Measurements from ENCODE around the gene DBR1.

DBR1 gene

DNA sequence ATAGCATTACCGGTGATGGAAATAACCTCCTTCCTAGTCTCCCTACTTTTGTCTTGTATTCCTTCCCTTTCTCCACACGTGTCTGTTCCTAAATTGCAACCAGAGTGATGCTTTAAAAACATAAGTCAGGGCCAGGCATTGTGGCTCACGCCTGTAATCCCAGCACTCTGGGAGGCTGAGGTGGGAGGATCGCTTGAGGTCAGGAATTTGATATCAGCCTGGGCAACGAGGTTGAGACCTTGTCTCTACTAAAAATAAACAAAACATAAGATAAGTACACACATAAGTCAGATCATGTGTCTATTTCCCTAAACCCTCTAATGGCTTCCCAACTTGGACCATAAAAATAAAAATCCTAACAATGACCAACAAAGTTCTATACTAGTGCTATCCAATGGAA lies 30.8 kb upstream of the DBR1 start:
- no peak overlapping the region for H3K9ac ChIP-seq (ENCODE audit: low read length in 5 of 5)
- H3K27ac ChIP-seq (ENCODE audit: low read depth, low read length) = no peak overlapping the region
- no peaks in the 10 kb centered on the region for H3K36me3 ChIP-seq (ENCODE audit: control insufficient read depth in 5 of 5, insufficient read depth in 5 of 5, low read length in 5 of 5)
- no peaks in the 10 kb centered on the region for H3K27me3 ChIP-seq (ENCODE audit: control insufficient read depth in 5 of 5, insufficient read depth in 4 of 5, low read length in 5 of 5)
- no peaks in the 10 kb centered on the region for H3K4me1 ChIP-seq (ENCODE audit: control insufficient read depth in 5 of 5, insufficient read depth in 5 of 5, low read length in 5 of 5)
- H3K9me3 ChIP-seq (ENCODE audit: control insufficient read depth in 5 of 5, low read length in 5 of 5) = no peaks in the 10 kb centered on the region
- H3K4me3 ChIP-seq (ENCODE audit: low read depth in 1 of 5, low read length in 5 of 5) = no peak overlapping the region

DNA sequence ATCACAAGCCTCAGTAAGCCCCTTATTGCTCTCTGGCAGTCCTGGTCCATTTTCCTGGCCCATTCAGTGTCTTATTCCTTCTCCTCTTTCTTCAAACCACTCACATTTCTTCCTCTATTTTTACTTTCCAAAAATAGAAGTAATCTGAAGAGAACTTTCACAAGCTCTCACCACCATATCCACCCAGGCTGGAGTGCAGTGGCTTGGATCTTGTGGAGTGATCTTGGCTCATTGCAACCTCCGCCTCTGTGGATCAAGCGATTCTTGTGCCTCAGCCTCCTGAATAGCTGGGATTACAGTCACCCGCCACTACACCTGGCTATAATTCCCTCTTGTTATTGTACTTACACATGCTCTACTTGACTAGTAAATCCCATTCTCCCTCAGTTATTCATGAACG lies 29.2 kb upstream of the DBR1 start:
- H3K4me1 ChIP-seq (ENCODE audit: control insufficient read depth in 5 of 5, insufficient read depth in 5 of 5, low read length in 5 of 5) = no peaks in the 10 kb centered on the region

DNA sequence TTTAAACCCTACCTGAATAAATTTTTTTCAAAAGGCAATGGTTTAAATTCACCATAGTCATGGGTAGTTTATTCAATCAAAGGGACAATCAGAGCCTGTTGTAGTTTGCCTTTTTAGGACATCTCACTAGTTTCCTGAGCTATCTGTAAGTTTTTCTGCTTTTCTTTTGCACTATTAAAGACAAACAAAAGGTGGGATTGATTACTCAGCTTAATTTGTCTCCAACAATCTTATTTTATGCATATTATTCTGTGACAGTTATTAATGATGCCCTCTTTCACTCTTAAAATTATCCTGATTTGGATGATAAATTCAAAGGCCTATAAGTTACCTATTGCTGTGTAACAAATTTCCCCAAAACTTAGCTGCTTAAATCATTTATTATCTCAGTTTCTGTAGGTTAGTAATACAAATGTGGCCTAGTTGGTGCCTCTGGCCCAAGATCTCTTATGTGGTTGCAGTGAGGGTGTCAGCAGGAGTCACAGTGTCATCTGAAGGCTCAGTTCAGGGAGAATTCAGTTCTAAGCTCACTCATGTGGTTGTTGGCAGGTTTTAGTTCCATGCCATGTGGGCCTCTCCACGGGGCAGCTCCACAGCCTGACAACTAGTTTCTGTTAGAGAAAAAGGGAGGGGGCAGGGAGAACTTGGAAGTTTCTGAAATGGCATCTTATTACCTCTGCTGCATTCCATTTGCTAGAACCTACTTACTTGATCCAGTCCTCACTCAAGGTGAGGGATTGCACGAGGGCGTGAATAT lies 28.4 kb upstream of the DBR1 start:
- H3K9ac ChIP-seq (ENCODE audit: low read length in 5 of 5) = no peak overlapping the region
- H3K9me3 ChIP-seq (ENCODE audit: control insufficient read depth in 5 of 5, low read length in 5 of 5) = no peaks in the 10 kb centered on the region
- H3K4me3 ChIP-seq (ENCODE audit: low read depth in 1 of 5, low read length in 5 of 5) = no peak overlapping the region
- no peak overlapping the region for H3K27ac ChIP-seq (ENCODE audit: low read depth, low read length)
- no peaks in the 10 kb centered on the region for H3K4me1 ChIP-seq (ENCODE audit: control insufficient read depth in 5 of 5, insufficient read depth in 5 of 5, low read length in 5 of 5)
- H3K36me3 ChIP-seq (ENCODE audit: control insufficient read depth in 5 of 5, insufficient read depth in 5 of 5, low read length in 5 of 5) = no peaks in the 10 kb centered on the region
- H3K27me3 ChIP-seq (ENCODE audit: control insufficient read depth in 5 of 5, insufficient read depth in 4 of 5, low read length in 5 of 5) = no peaks in the 10 kb centered on the region

More for the DNA sequence above, 29.2 kb upstream of the DBR1 start:
- no peak overlapping the region for H3K27ac ChIP-seq (ENCODE audit: low read depth, low read length)
- H3K27me3 ChIP-seq (ENCODE audit: control insufficient read depth in 5 of 5, insufficient read depth in 4 of 5, low read length in 5 of 5) = no peaks in the 10 kb centered on the region
- no peak overlapping the region for H3K4me3 ChIP-seq (ENCODE audit: low read depth in 1 of 5, low read length in 5 of 5)
- H3K9ac ChIP-seq (ENCODE audit: low read length in 5 of 5) = no peak overlapping the region
- H3K9me3 ChIP-seq (ENCODE audit: control insufficient read depth in 5 of 5, low read length in 5 of 5) = no peaks in the 10 kb centered on the region
- no peaks in the 10 kb centered on the region for H3K36me3 ChIP-seq (ENCODE audit: control insufficient read depth in 5 of 5, insufficient read depth in 5 of 5, low read length in 5 of 5)

DNA sequence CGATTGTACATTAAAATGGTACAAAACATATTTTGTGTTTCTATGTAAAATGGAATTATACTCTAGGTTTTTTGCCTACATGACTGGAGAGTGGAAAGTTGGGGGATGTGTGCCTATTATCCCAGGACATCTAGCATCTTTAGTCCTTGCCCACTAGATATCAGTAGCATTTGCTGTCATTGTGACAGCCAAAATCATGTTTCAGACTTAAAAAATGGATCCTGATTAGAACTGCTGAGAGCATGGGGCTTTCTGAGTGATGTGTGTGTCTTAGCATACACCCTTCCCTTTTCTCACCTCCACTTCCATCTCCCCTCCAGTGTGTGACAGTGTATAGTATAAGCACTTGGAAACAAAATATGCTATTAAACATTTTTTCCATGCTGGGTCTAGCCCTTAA lies 25.7 kb upstream of the DBR1 start:
- Histone ChIP-seq H3K9ac (ENCODE audit: low read length in 5 of 5) (no peak overlapping the region), H3K9me3 (ENCODE audit: control insufficient read depth in 5 of 5, low read length in 5 of 5) (no peaks in the 10 kb centered on the region), H3K36me3 (ENCODE audit: control insufficient read depth in 5 of 5, insufficient read depth in 5 of 5, low read length in 5 of 5) (no peaks in the 10 kb centered on the region), H3K27ac (ENCODE audit: low read depth, low read length) (no peak overlapping the region), H3K27me3 (ENCODE audit: control insufficient read depth in 5 of 5, insufficient read depth in 4 of 5, low read length in 5 of 5) (no peaks in the 10 kb centered on the region), H3K4me3 (ENCODE audit: low read depth in 1 of 5, low read length in 5 of 5) (no peak overlapping the region), H3K4me1 (ENCODE audit: control insufficient read depth in 5 of 5, insufficient read depth in 5 of 5, low read length in 5 of 5) (no peaks in the 10 kb centered on the region)

DNA sequence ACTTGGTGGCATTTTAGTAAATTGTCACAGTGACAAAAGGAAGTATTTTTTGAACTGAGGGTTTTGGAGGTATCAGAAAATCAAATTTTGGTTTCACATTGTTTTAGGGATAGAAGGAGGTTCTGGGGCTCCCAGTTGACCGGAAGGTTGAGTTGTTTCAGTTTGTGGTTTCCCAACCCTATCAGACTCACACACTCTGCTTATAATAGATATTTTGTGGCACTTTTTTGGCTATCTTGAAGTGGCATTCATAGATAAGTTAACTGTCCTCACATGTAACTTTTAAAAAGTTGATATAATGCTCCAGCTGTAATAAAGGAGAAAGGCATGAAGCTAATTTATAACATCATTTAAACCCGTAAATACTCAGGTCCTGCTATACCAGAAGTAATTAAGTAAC lies 25.1 kb upstream of the DBR1 start:
- Histone ChIP-seq H3K4me1 (ENCODE audit: control insufficient read depth in 5 of 5, insufficient read depth in 5 of 5, low read length in 5 of 5) (no peaks in the 10 kb centered on the region), H3K36me3 (ENCODE audit: control insufficient read depth in 5 of 5, insufficient read depth in 5 of 5, low read length in 5 of 5) (no peaks in the 10 kb centered on the region), H3K9me3 (ENCODE audit: control insufficient read depth in 5 of 5, low read length in 5 of 5) (no peaks in the 10 kb centered on the region), H3K4me3 (ENCODE audit: low read depth in 1 of 5, low read length in 5 of 5) (no peak overlapping the region), H3K9ac (ENCODE audit: low read length in 5 of 5) (no peak overlapping the region), H3K27me3 (ENCODE audit: control insufficient read depth in 5 of 5, insufficient read depth in 4 of 5, low read length in 5 of 5) (no peaks in the 10 kb centered on the region), H3K27ac (ENCODE audit: low read depth, low read length) (no peak overlapping the region)

DNA sequence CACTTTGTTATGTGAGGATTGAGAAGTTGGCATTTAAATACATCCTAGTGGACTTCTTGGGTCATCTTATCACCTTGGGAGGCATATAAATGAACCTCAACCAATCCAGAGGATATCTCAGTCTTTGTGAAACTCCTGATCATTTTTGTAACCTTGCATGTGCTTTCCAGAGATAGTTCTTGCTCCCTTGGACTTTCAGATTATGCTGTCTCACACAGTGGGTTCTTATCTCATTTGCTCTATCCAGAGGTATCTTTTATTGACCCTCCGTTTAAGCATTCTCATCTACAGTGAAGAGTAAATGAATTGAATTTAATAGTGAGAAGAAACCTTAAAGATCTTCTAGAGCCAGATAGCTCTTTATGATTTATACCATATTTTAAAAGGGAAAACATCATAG lies 22.8 kb upstream of the DBR1 start:
- Histone ChIP-seq H3K4me1 (ENCODE audit: control insufficient read depth in 5 of 5, insufficient read depth in 5 of 5, low read length in 5 of 5) (no peaks in the 10 kb centered on the region), H3K9ac (ENCODE audit: low read length in 5 of 5) (no peak overlapping the region), H3K4me3 (ENCODE audit: low read depth in 1 of 5, low read length in 5 of 5) (no peak overlapping the region), H3K27ac (ENCODE audit: low read depth, low read length) (no peak overlapping the region), H3K27me3 (ENCODE audit: control insufficient read depth in 5 of 5, insufficient read depth in 4 of 5, low read length in 5 of 5) (no peaks in the 10 kb centered on the region), H3K9me3 (ENCODE audit: control insufficient read depth in 5 of 5, low read length in 5 of 5) (no peaks in the 10 kb centered on the region), H3K36me3 (ENCODE audit: control insufficient read depth in 5 of 5, insufficient read depth in 5 of 5, low read length in 5 of 5) (peaks cover 0 to 2% (median 0%) of the 10 kb centered on the region in 5 donors)

DNA sequence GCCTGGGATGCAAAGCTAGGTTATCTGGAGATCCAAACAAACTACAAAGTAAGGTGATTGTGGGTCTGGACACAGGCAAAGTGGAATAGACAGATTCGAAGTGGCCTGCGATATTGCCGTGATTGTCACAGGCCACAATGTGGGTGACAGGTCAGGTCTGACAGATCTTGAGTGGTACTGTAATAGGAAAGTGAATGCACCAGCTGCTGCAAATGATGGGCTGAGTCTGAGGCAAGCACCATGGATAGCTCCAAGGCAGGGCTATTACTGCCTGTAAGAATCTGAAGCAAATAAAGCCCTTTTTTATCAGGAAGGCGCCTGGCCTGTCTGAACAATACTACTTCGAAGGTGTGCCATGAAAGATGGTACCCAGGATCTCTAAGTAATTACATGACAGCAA lies 22.3 kb upstream of the DBR1 start:
- Histone ChIP-seq H3K4me3 (ENCODE audit: low read depth in 1 of 5, low read length in 5 of 5) (no peak overlapping the region), H3K9me3 (ENCODE audit: control insufficient read depth in 5 of 5, low read length in 5 of 5) (no peaks in the 10 kb centered on the region), H3K36me3 (ENCODE audit: control insufficient read depth in 5 of 5, insufficient read depth in 5 of 5, low read length in 5 of 5) (peaks cover 0 to 3% (median 0%) of the 10 kb centered on the region in 5 donors), H3K27ac (ENCODE audit: low read depth, low read length) (no peak overlapping the region), H3K9ac (ENCODE audit: low read length in 5 of 5) (no peak overlapping the region), H3K27me3 (ENCODE audit: control insufficient read depth in 5 of 5, insufficient read depth in 4 of 5, low read length in 5 of 5) (no peaks in the 10 kb centered on the region), H3K4me1 (ENCODE audit: control insufficient read depth in 5 of 5, insufficient read depth in 5 of 5, low read length in 5 of 5) (no peaks in the 10 kb centered on the region)

DNA sequence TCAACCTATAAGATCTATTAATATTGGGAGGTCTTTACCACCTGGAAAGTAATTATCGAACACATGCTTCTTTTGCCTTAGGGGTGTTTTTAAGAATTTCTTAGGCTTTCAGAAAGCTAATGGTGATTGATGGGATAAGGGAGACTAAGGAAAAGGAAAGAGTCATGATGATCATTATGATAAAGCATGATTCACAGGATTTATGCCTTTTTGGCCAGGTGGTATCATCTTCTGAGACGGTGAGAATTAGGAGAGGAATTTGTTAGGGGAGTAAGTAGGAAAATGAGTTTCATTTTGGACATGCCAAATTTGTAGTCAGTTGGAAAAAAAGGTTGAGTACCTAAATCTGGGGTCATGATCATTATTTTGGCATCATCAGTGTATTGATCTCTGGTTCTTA lies 21.3 kb upstream of the DBR1 start:
- no peaks in the 10 kb centered on the region for H3K4me1 ChIP-seq (ENCODE audit: control insufficient read depth in 5 of 5, insufficient read depth in 5 of 5, low read length in 5 of 5)

DNA sequence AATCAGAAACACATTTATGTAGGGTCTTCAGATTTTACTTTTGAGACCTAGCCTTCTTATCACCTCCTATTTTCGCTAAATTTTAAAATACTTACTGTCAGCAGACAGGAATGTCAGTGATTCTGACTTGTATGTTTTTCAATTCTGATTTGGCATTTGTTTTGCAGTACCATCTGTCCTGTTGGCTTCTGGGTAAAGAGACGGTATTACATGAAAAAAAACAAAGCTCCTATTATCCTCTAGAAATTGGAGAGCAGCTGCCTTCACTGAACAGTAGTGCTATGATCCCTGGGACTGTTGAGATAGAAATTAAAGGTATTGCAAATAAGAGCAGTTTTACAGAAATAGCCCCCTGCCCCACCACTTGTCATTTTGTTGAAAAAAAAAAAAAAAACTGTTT lies 20.8 kb upstream of the DBR1 start:
- H3K9ac ChIP-seq (ENCODE audit: low read length in 5 of 5) = no peak overlapping the region
- H3K4me1 ChIP-seq (ENCODE audit: control insufficient read depth in 5 of 5, insufficient read depth in 5 of 5, low read length in 5 of 5) = no peaks in the 10 kb centered on the region
- H3K27ac ChIP-seq (ENCODE audit: low read depth, low read length) = no peak overlapping the region
- no peak overlapping the region for H3K4me3 ChIP-seq (ENCODE audit: low read depth in 1 of 5, low read length in 5 of 5)
- H3K27me3 ChIP-seq (ENCODE audit: control insufficient read depth in 5 of 5, insufficient read depth in 4 of 5, low read length in 5 of 5) = no peaks in the 10 kb centered on the region
- H3K36me3 ChIP-seq (ENCODE audit: control insufficient read depth in 5 of 5, insufficient read depth in 5 of 5, low read length in 5 of 5) = peaks cover 0 to 3% (median 0%) of the 10 kb centered on the region in 5 donors
- H3K9me3 ChIP-seq (ENCODE audit: control insufficient read depth in 5 of 5, low read length in 5 of 5) = no peaks in the 10 kb centered on the region

More for the DNA sequence above, 21.3 kb upstream of the DBR1 start:
- Histone ChIP-seq H3K27ac (ENCODE audit: low read depth, low read length) (no peak overlapping the region), H3K36me3 (ENCODE audit: control insufficient read depth in 5 of 5, insufficient read depth in 5 of 5, low read length in 5 of 5) (peaks cover 0 to 3% (median 0%) of the 10 kb centered on the region in 5 donors), H3K4me3 (ENCODE audit: low read depth in 1 of 5, low read length in 5 of 5) (no peak overlapping the region), H3K27me3 (ENCODE audit: control insufficient read depth in 5 of 5, insufficient read depth in 4 of 5, low read length in 5 of 5) (no peaks in the 10 kb centered on the region), H3K9me3 (ENCODE audit: control insufficient read depth in 5 of 5, low read length in 5 of 5) (no peaks in the 10 kb centered on the region), H3K9ac (ENCODE audit: low read length in 5 of 5) (no peak overlapping the region)

DNA sequence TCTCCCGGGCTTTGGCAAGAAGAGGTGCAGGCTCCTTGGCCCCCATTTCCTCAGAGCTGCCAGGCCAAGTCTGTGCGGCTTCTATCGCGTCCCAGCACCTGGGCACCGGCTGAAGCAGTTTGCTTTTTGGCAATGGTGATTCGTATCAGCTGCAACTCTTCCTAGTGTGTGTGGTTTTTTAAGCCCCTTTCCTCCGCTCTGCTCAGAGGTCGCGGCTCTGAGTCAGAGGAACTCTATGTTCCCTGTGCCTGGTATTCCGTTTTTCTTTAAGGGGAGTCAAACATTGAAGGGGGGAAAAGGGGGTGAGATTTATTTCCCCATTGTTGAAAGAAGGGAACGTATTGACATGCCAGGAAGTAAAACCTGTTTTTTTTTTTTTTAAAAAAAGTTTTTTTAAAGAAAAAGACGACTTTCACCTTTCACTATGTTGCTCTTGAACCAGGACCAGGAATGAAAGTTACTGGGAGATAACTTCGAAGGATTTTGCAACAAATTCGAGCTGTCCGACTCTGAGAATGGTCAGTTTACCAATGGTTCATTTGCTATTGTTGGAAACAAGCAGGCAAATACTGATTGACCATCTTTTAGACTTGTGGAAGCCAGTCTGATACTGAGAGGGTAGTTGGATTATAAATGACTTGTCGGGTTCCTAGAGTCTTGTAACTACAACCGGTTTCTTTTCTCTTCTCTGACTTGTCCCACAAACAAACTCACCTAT lies 13.5 kb upstream of the DBR1 start:
- H3K9me3 ChIP-seq (ENCODE audit: control insufficient read depth in 5 of 5, low read length in 5 of 5) = no peaks in the 10 kb centered on the region
- peaks cover 0 to 3% (median 0%) of the 10 kb centered on the region in 5 donors for H3K36me3 ChIP-seq (ENCODE audit: control insufficient read depth in 5 of 5, insufficient read depth in 5 of 5, low read length in 5 of 5)
- no peaks in the 10 kb centered on the region for H3K27me3 ChIP-seq (ENCODE audit: control insufficient read depth in 5 of 5, insufficient read depth in 4 of 5, low read length in 5 of 5)
- H3K4me1 ChIP-seq (ENCODE audit: control insufficient read depth in 5 of 5, insufficient read depth in 5 of 5, low read length in 5 of 5) = peaks cover 0 to 26% (median 20%) of the 10 kb centered on the region in 5 donors
- H3K27ac ChIP-seq (ENCODE audit: low read depth, low read length) = peak overlapping the region; percentile 93
- H3K4me3 ChIP-seq (ENCODE audit: low read depth in 1 of 5, low read length in 5 of 5) = peak overlapping the region; percentile 84 to 97 (median 91)
- peak overlapping the region; percentile 79 to 96 (median 95) for H3K9ac ChIP-seq (ENCODE audit: low read length in 5 of 5)
